NCI-H2107 treated with DMSO at 0.1 percent for 48 hours (cell line): ENCODE results near the gene HTR3A.

ENCODE experiments used
- DNase-seq: peaks from one replicate; lab custom pipeline; 2025; ENCODE audit not compliant: unreplicated experiment; lab: John Stamatoyannopoulos, UW

The HTR3A gene

GRCh38 chr11:113977701-113978100, 2.8 kb downstream of the HTR3A start:
- DNase-seq, result no peak

- DNase-seq, result no peak
These were observed 4.5 kb downstream of the HTR3A start for GRCh38 chr11:113979431-113979830.

GRCh38 chr11:113980785-113981184, 5.9 kb downstream of the HTR3A start:
- no peak for DNase-seq

DNA sequence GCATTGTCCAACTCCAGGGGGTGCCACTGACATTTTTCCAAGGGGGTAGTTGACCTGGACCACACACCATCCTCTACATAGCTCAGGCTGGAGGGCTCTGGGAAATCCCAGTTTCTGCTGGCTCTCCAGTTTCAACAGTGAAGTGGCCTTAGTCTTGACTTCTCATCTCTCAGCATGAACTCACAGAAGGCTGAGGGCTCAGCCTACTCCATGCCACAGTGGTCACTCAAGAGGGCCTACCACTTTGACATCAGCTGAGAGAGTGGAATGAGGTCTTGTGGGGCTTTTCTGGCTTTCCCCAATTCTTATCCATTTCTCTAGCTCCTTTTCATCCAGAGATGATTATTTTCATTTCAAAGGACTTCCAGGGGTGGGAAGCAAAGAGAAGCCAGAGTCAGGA, 7.4 kb downstream of the HTR3A start:
- DNase-seq, result no peak

- no peak for DNase-seq
These were observed 9.9 kb downstream of the HTR3A start for GRCh38 chr11:113984781-113985180.

GRCh38 chr11:113985906-113986305, 11.0 kb downstream of the HTR3A start:
- DNase-seq, result no peak

- no peak for DNase-seq
These were observed 11.6 kb downstream of the HTR3A start for GRCh38 chr11:113986351-113987140.

DNA sequence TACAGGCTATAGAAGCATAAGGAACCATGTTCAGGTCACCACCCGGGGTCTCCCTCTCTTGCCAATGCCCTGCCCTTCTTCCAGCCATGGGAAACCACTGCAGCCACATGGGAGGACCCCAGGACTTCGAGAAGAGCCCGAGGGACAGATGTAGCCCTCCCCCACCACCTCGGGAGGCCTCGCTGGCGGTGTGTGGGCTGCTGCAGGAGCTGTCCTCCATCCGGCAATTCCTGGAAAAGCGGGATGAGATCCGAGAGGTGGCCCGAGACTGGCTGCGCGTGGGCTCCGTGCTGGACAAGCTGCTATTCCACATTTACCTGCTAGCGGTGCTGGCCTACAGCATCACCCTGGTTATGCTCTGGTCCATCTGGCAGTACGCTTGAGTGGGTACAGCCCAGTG, 14.5 kb downstream of the HTR3A start:
- no peak for DNase-seq

- no peak for DNase-seq
These were observed 15.0 kb downstream of the HTR3A start for GRCh38 chr11:113989916-113990315.

DNA sequence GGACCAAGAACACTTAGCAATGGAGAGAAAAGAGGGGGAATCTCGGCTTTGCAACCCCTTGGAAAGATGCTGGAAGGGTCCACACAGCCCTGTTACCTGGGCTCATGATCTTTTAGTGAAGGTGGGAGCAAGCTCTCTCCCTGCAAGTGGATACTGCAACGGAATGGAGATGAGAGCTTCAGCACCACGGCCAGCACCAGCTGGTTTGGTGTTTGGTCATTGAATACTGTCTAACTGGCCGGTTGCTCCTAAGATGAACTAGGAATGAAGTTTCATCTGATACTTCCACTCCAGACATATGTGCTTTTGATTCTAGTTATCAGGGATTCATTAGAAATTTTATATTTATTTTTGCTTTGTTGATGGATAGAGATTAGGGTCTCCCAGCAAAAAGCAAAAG, 16.3 kb downstream of the HTR3A start:
- DNase-seq, result no peak

DNA sequence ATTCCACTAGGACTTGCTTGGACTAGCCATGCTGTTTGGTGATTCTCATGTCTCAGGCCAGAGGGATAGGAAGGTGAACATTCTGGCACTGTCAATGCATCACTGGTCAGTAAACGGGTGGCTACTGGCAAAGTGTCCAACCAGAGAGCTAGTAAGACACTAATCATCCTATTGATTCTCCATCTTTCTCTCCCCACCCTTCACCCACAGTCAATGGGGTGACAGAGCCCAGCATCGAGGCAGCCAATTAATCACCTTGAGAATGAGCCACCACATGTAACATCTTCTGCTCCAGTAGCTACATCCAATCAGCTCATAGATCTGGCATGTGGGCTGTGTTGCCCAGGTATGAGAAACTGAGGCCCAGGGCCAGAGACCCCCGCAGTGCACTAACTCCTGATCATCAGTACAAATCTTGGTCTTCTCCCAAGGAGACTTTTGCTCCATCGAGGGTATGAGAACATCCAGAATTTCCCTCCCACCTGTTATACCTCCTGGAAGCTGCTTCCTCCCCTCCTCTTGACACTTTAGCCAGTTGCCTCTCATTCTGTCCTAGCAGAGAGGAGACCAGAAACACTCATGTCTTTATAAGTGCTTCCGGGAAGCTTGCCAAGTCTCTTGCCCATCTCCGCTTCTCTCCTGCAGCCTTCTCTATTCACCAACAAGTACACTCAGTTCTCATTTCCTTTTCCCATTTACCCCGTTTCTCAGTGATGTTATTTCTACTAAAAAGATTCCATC, 17.0 kb downstream of the HTR3A start:
- DNase-seq, result peak; percentile 27

DNA sequence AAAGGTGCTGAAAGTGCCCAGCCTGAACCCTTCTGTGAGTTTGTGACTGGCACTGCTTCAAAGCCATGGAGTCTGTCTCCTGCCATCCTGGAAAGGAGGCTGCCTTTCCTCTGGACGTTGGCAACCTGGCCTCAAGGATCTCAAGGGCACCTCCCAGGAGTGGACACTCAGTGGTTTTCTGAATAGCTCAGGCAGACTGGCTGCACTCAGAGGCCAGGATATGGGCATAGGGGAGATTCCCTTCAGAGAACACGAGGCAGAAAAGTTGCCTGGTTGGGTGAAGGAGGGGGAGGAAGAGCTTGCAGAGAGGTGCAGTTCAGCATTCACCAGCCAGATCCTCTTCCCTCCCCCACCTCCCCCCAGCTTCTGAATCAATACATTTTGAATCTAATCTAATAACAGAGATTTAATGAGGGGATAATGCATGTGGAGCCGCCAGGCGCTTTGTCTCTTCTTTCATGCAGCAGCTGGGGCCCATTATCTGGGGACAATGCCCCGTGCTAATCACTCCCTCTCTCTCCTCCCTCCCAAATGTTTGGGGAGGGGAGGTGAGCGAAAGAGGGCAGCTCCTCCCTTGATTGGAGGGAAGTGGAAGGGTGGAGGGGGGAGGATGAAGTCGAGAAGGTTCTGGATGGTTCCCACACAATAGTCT, 17.7 kb downstream of the HTR3A start:
- DNase-seq, result peak; percentile 10

GRCh38 chr11:113994077-113994954, 19.4 kb downstream of the HTR3A start:
- peak; percentile 5 for DNase-seq

DNA sequence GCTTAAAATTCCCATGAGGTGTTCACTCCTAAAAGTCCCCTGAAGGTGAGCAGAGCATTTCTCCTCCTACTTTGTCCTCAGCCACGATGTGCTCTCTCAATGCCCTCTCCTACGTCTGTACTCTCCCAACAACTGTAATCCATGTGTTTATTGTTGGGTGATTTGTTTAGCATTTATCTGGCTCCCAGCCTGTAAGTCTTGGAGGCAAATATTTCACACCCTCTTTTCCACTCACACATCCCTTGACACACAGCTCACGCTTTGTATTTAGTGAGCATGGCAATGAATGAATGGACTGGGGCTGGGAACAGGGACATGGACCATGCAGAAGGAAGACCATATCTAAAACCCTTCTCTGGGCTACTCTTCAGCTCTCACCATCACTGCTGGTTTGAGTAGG, 22.6 kb downstream of the HTR3A start:
- no peak for DNase-seq

DNA sequence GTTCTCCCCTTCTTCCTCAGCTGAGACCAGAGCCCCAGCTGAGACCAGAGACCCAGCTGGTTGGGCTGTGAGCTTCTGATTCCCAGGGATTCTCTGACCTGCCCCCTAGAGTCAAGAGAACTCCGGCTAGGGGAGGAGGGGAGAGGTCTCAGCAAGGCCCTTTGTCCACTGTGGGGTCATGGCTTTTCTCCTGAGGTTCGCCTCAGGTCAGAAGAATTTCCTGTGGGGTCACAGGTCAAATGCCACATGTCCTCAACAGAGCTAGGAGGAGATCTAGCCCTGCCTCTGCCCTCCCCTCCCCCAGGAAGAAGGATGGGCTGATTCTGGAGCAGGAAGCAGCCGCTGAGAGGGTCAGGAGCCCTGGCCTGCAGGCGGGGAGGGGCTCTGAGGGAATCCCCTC, 23.7 kb downstream of the HTR3A start:
- no peak for DNase-seq

DNA sequence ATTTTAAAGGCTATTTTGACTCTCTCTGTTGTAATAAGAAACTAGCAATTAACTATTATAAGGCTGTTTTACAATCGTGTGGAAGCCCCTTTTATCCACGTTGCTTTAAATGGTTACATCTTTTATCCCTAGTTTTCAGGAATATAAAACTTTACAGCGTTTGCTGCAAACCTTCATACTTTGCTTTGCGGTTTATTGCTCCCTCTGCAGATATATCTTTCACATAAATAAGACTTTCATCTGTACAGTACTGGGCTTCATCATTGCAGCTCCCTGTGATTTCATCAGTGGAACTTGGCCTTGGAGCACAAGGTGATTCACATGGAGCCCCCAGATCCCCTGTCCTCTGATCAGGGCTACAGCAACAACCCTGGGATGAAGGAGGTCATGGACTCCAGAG, 25.6 kb downstream of the HTR3A start:
- no peak for DNase-seq

DNA sequence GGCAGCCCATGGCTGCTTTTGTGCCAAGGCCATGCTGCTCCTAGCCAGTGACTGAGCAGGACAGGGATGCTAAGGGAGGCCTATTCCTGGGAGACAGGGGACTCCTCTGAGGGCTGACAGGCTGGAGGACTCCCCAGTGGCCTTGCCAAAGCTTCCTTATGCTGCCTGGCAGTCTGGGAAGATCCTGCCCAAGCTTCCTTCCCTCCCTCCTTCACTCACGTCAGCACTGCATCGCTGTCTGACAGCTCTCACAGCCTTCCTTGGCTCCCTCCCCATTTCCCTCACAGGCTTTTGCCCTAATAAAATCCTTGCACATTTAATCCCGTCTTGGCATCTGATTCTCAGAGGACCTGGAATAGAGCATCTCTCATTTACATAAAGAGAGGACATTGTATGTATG, 26.5 kb downstream of the HTR3A start:
- DNase-seq, result no peak

DNA sequence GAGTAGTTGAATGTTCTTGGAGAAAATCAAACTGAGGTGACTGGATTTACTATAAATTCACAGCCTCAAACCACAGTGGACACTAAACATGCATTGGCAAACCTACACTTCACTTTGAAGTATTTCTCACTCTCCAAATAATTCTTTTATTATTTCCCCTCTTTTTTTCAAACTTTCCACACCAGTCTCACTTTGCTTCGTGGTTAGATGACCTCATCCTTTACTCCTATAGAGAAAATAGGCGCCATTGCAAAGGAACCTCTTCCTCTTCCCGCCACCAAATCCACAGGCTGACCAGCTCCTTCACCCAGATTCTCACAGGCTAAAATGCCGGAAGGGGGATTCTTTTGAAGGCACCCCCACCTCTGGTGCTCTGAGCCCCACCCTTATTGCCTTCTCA, 33.4 kb downstream of the HTR3A start:
- no peak for DNase-seq

GRCh38 chr11:114010931-114011330, 36.0 kb downstream of the HTR3A start:
- no peak for DNase-seq

GRCh38 chr11:114011443-114011842, 36.5 kb downstream of the HTR3A start:
- DNase-seq, result no peak

DNA sequence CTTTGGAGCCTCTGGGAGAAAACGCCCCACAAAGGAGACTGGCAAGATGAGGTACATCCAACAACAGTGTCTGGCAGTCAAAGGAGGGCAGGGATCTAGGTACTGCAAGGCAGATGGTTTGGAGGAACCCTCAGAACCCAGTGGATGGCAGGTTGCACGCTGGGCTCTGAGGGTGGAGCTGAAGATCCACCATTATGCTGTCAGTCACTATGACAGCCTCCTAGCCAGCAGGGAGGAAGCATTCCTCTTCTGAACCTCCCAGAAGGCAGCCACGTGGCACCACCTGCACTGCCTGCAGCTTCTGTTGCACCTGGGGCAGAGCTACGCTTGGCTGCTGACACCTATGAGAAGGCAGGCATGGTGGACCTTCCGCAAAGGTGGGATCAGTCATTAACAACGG, 40.2 kb downstream of the HTR3A start:
- DNase-seq, result no peak
